LHCN-M2 (cell line): Measurements from ENCODE around the gene FNDC3B. TPM values are rescaled to one million over a fixed set of nuclear protein-coding genes. Genes with fewer than 3 reads are reported as not detected.

Experiments used
- DNase-seq: peaks from one replicate; pipeline ENCODE4 v3.0.0-alpha.2; 2012; ENCODE audit warnings: low read depth
- total RNA-seq: library from RNA; depleted of rRNA; stranded (reverse); fragments of >200 nt; gene quantifications from 2 replicates; pipeline ENCODE4 v1.2.3, GENCODE V29; 2014

FNDC3B gene
- total RNA-seq, 1 experiment from 2014 or later = 40.4 TPM

DNA sequence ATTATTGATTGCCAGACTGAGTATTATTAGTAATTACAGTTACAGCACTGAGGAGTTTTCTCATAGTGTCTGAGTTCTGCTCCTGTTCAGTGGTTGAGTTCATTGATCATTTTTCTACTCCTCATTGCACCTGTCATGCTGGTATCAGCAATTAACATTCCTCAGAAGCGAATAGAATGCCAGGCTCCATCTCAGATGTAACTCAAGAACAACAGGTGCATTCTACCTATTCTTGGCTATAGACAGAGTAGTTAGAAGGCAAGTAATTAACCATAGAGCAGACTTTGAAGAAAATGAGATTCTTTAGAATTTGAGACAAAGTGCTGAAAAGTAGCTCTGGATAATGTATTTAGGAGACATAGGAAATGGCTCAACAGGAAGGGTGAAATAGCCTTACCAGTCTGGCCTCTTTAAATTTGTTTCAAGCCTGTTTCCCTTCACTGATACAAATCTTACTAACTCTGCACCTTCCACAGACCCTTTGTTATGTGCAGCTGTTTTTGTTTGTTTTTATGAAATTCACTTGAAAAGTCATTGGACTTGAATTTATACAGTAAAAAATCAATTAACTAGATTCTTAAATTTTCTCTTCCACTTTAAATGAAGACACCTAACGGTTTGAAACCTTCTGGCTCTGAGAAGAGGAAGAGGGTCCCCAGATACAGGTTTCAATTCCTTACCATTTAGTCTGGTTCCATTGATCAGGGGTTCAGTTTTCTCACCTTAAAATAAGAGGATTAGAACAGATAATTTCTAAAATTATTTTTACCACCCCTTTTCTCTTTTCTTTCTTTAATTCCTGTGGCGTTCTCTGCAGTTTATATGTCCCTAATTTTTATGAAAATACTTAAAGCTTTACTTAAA lies 109.6 kb downstream of the FNDC3B start:
- no peak for DNase-seq

- DNase-seq = no peak
These were observed 110.9 kb downstream of the FNDC3B start for GRCh38 chr3:172150268-172150667.

DNA sequence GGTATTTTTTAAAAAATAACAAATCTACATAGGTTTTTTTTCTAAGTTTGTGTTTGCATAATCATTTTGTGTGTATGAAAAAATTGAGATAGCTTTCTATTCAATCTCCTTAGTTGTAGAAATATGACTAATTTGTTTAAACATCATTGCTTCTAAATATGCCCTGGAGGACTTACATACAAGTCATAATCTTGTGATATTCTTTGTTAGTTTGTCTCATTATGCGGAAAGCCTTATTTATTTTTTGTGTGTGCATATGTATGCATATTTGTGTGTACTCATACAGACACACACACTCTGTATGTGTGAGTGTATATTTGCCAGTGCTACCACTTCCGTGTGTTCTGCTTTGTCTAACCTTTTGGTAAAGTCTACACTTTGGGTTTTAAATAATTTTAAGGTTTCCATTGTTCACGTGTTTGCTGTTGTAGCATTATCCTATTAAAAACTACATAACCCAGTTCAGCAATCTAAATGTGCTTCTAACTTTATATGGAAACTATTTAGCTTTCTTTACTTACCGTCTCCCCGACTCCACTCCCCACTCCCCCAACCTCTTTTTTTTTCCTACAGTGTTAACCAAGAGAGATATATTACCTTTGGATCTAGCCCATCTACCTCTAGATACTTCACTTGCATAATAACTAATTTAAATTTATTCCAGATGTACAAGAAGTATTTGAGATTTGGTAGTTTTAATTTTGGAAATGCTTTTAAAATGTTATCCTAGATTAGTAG lies 111.7 kb downstream of the FNDC3B start:
- DNase-seq = no peak

- DNase-seq = no peak
These were observed 112.6 kb downstream of the FNDC3B start for GRCh38 chr3:172151651-172152649.

DNA sequence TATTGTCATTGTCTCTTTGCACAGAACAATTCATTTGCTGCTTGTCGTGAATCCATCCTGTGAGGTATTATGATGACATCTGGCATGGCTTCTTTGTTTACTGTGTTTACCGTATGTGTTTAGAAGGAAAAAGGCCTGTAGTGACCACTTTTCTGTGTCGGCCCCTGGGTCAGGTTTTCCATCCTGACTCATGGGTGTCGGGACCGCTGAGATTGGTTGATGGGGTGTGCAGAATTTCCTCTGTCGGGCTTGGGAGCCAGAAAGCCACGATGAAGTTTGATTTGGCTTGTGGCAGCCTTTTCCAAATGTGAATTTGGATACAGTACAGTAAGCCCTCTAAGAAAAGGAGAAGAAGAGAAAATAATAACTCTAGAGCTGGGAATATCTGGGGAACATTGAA lies 113.5 kb downstream of the FNDC3B start:
- peak; percentile 71 for DNase-seq

DNA sequence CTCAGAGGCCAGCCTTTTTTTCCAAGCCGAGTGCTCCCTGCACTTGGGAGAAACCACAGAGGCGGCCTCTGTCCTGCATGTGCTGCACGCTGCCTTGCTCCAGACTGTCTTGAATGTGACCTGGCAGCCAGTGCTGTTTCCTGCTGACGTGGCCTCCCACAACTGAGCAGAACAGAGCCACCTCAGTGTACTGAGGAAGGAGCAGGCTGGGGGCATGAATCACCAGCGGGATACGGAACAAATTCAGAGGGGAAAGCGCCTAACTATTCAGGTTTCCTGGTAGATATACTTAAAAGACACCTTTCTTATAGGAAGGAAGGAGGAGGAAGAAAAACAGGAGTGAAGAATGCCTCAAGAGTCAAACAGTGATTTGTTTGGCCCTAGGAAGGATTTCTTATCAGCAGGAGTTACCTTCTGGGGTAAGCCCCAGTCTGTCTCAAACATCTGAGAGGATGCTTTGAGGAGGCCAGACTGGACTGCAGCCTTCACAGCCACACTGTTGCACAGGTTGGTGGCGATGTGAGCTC lies 114.0 kb downstream of the FNDC3B start:
- peak; percentile 96 for DNase-seq

- no peak for DNase-seq
These were observed 115.6 kb downstream of the FNDC3B start for GRCh38 chr3:172154768-172155664.

DNA sequence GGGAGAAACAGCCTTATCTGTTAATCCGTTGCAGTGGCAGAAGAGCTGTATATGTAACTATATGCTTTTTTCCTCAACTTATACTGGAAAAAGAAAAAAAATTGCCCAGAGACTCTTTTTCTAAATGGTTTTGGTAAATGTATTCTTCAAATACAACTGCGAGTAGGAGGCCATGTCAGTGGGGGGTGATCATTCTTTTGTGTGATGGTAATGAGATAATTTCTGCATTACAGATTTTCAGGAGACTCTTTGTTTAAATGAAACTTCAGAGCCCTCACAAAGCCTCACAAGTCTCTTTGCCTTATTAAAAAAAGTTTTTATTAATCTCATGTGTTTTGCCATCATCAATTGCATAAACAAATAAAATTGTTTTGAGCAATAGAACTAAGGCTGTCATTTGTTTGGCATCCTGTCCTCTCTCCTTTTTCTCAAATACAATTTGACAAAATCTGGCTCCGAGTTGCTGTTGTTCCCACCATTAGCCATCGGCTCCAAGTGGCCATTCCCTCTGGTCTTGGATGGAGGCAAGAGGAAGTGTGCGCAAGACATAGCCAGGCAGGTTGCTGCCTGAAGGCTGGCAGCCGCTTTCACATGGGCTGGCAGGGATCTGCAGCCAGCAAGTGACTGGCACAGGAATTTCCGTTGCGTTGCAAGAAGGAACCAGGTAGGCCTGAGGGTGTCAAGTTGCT lies 116.7 kb downstream of the FNDC3B start:
- no peak for DNase-seq

DNA sequence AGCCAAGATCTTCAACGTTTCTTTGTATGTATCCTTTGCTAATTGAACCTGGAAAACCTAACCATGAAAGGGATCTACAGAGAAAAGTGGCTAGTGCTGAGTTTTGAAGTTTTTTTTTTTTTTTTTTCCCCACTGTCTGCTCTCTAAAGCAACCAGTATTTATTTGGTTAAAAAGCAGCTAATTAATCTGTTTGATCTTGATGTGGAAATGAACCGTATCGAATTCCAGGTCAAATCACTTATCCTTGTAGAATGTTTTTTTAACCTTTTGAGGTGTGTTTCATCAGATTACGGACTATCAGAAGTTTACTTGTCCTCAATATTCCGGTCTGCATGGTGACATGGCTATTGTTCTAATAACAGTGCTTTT lies 117.2 kb downstream of the FNDC3B start:
- DNase-seq = no peak

DNA sequence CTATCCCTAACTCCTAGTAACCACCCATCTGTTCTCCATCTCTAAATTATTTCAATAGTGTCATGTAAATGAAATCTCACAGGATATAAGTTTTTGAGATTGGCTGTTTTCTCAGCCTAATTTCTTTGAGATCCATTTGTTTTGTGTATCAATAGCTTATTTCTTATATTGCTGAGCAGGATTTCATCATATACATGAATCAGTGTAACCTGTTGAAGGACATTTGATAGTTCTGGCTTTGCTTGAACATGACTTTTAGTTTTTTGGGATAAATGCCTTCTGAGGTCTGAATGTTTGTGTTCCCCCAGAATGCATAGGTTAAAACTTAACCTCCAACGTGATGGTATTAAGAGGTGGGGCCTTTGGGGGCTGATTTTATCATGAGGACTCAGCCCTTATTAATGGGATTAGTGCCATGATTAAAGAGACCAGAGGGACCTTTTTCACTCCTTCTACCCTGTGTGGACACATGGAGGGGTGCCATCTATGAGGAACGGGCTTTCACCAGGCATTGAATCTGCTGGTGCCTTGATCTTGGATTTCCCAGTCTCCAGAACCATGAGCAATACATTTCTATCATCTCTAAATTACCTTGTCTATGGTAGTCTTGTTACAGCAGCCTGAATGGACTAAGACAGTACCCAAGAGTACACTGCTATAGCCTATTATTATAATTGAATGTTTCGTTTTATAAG lies 118.3 kb downstream of the FNDC3B start:
- no peak for DNase-seq

GRCh38 chr3:172158741-172159140 lies 119.4 kb downstream of the FNDC3B start:
- DNase-seq = no peak

- DNase-seq = no peak
These were observed 120.0 kb downstream of the FNDC3B start for GRCh38 chr3:172159376-172159775.

DNA sequence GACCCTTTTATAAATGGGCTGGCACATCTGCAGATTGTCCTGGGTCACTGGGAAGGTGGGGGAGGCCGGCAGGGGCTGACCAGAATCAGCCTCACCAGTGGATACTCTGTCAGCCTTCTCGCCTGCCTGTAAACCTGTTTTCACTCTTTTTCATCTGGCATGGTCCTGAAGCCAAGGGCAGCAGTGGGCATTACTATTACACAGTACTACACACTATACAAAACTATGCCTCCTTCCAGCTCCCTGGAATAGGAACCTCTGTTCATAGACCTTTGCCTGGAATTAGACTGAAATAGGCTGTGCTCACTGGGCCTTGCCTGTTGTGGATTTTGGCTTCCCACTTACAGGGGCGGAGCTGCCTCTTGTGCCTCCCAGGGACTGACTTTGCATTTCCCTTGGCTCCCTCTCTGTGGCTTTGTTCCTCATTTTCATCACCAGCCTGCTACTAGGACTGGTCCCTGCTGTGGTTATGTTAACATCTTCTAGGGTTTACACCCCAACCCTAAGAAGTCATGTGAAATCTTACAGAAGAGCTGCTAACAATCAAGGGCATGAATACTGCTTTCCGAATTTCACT lies 120.7 kb downstream of the FNDC3B start:
- DNase-seq = no peak

- no peak for DNase-seq
These were observed 121.9 kb downstream of the FNDC3B start for GRCh38 chr3:172161133-172161789.

DNA sequence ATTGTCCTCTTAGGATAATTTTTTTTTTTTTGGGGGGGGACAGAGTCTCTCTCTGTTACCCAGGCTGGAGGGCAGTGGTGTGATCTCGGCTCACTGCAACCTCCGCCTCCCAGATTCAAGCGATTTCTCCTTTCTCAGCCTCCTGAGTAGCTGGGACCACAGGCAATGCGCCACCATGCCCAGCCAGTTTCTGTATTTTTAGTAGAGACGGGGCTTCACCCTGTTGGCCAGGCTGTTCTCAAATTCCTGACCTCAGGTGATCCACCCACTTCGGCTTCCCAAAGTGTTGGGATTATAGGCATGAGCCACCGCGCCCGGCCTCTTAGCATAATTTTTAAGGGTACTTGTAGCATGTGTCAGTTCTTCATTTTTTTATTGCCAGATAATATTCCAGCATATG lies 122.6 kb downstream of the FNDC3B start:
- no peak for DNase-seq

DNA sequence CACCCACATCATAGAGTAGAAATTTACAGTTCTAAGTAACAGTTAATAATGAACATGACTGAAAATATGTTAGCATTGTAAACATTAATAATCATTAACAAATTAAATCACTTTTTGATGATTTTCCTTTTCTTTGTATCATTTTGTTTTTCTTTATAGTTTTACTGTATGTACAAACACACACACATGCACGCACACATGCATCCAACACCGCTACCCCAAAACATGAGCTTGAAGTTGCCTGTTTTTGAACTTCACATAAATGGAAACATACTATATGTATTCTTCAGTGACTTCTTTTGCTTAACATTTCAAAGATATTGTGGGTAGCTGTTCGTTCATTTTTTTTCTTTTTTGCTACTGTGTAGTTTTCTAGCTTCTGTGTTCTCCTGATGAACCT lies 123.9 kb downstream of the FNDC3B start:
- DNase-seq = no peak

DNA sequence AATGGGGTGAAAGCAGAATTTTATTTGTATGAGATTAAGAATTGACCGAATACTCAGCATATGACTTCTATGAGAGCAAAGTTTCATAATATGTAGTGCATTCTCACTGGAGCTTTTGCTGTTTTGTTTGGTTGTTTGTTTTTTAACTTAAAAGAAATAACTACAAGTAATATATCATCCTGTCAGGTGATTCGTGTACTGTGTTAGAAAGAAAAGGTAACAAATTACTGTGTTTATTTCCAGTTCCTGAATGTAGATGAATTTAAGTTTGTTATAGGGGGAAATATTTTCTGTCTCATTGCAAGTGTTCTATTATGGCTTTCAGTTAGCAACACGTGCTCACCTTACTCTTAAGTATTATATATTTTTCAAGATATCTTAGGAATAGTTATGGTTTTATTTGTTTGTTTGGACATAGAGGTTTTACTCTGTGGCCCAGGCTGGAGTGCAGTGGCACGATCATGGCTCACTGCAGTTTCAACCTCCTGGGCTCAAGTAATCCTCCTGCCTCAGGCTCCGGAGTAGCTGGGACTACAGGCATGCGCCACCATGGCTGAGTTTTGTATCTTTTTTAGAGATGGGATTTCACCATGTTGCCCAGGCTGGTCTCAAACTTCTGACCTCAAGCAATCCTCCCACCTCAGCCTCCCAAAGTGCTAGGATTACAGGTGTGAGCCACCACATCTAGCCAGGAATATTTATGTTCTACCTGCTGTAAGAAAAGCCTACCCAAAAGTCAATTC lies 125.4 kb downstream of the FNDC3B start:
- DNase-seq = no peak

DNA sequence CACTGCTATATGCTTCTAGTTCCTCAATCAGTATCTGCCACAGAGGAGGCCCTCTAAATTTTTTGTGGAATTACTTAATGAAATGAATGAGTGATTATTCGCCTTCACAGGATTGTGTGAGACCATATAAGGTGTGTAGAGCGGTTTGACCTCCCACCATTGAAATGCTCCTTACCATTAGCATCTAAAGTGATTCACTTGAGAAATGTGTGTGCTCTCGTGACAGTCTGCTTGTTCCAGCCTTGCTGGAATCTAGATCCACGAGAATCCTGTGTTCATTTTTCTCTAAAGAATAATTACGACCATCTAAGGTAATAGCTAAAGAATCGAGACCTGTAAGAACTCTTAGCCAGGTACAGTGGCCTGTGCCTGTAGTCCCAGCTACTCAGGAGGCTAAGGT lies 126.9 kb downstream of the FNDC3B start:
- DNase-seq = no peak
